Gastrocnemius medialis (tissue), 4 donors: ENCODE measurements around the gene FAM72D. TPM values are rescaled to one million over a fixed set of nuclear protein-coding genes. Genes with fewer than 3 reads are reported as not detected.
"Not testable (repeated sequence)": the region's sequence is repeated elsewhere in the genome, so short reads cannot be mapped to it uniquely, and the experiment has no call there.

ENCODE experiments used
- ATAC-seq, 2 donors: fragments of 150-250 bp; one replicate each; pipeline ENCODE4 v1.9.1; 2016
- DNase-seq, 2 donors: peaks; one replicate each; pipeline ENCODE4 v3.0.0-alpha.2; 2019
- H3K27ac ChIP-seq, 4 donors: fragments of 200-600 bp; sonication (generic); 1 replicate in 1 of 4; 2 replicates in 3 of 4; pipeline ENCODE4 v1.5.1; 2016 to 2018; ENCODE audit warnings: mild to moderate bottlenecking in 2 of 4, moderate library complexity in 1 of 4
- H3K27me3 ChIP-seq, 3 donors: fragments of 200-600 bp; sonication (generic) in 2 of 3; 1 replicate in 1 of 3; 2 replicates in 2 of 3; pipeline versions ENCODE4 v1.5.1 to v1.6.0; 2016 to 2019; ENCODE audit warnings: mild to moderate bottlenecking in 1 of 3, moderate library complexity in 1 of 3
- H3K36me3 ChIP-seq, 2 donors: fragments of 200-600 bp; sonication (generic) in 1 of 2; one replicate each; pipeline ENCODE4 v1.5.1; 2017 to 2018
- H3K4me1 ChIP-seq, 2 donors: fragments of 200-600 bp; sonication (generic) in 1 of 2; one replicate each; pipeline ENCODE4 v1.5.1; 2016 to 2017; ENCODE audit warnings: mild to moderate bottlenecking in 2 of 2
- H3K4me3 ChIP-seq, 4 donors: fragments of 200-600 bp; sonication (generic) in 3 of 4; 1 replicate in 1 of 4; 2 replicates in 3 of 4; pipeline ENCODE4 v1.5.1; 2016 to 2019; ENCODE audit warnings: mild to moderate bottlenecking in 2 of 4
- H3K9me3 ChIP-seq, 3 donors: fragments of 200-600 bp; sonication (generic) in 2 of 3; 1 replicate in 1 of 3; 2 replicates in 2 of 3; pipeline ENCODE4 v1.5.1; 2016 to 2019
- in situ Hi-C, 4 donors: fragments of 200-750 bp; cut with MboI; loops; one replicate each; pipeline versions ENCODE4 v1.15.0 to v1.8.0; 2017; ENCODE audit warnings: low sequenced_read_pairs in 4 of 4
- intact Hi-C: fragments of 100-400 bp; cut with DNase I; formaldehyde crosslinking; loops from one replicate; pipeline ENCODE4 v1.15.1; 2023; ENCODE audit warnings: low total_unique reads
- total RNA-seq, 4 donors: library from RNA; depleted of rRNA; stranded (reverse); fragments of >200 nt; gene quantifications; one replicate each; pipeline versions ENCODE4 v1.1.0 to v1.2.3, GENCODE V29; 2016

FAM72D gene
- total RNA-seq, 4 donors from 2014 or later: not detected

GRCh38 chr1:145127144-145127543 lies 31.4 kb downstream of the FAM72D start:
- in situ Hi-C loops, H3K27me3 ChIP-seq, H3K4me1 ChIP-seq, ATAC-seq, intact Hi-C loops, H3K27ac ChIP-seq, DNase-seq, H3K36me3 ChIP-seq, H3K4me3 ChIP-seq, H3K9me3 ChIP-seq: not testable (repeated sequence)

GRCh38 chr1:145128697-145129469 lies 33.1 kb downstream of the FAM72D start:
- H3K9me3 ChIP-seq, H3K27me3 ChIP-seq, H3K4me1 ChIP-seq, H3K27ac ChIP-seq, in situ Hi-C loops, H3K4me3 ChIP-seq, intact Hi-C loops, H3K36me3 ChIP-seq: not testable (repeated sequence)
- peak in 1 of 2 donors; percentile 10 for DNase-seq
- peak; percentile 39 to 51 for ATAC-seq

- H3K27ac ChIP-seq, H3K36me3 ChIP-seq, intact Hi-C loops, H3K4me1 ChIP-seq, in situ Hi-C loops, ATAC-seq, H3K9me3 ChIP-seq, H3K4me3 ChIP-seq, DNase-seq, H3K27me3 ChIP-seq: not testable (repeated sequence)
These were observed 38.7 kb downstream of the FAM72D start for GRCh38 chr1:145134476-145134875.

GRCh38 chr1:145140549-145140948 lies 44.8 kb downstream of the FAM72D start:
- DNase-seq, intact Hi-C loops, H3K4me3 ChIP-seq: not testable (repeated sequence)

GRCh38 chr1:145144264-145144913 lies 48.6 kb downstream of the FAM72D start:
- H3K27me3 ChIP-seq, H3K27ac ChIP-seq, H3K9me3 ChIP-seq, H3K4me3 ChIP-seq, H3K36me3 ChIP-seq, ATAC-seq, intact Hi-C loops, in situ Hi-C loops, DNase-seq, H3K4me1 ChIP-seq: not testable (repeated sequence)

More at GRCh38 chr1:145140549-145140948, 44.8 kb downstream of the FAM72D start:
- H3K36me3 ChIP-seq, in situ Hi-C loops, H3K27ac ChIP-seq, H3K4me1 ChIP-seq, H3K9me3 ChIP-seq, ATAC-seq, H3K27me3 ChIP-seq: not testable (repeated sequence)

GRCh38 chr1:145146308-145146707 lies 50.5 kb downstream of the FAM72D start:
- intact Hi-C loops, H3K4me3 ChIP-seq, H3K27me3 ChIP-seq, H3K36me3 ChIP-seq, in situ Hi-C loops, H3K9me3 ChIP-seq, H3K27ac ChIP-seq, DNase-seq, H3K4me1 ChIP-seq, ATAC-seq: not testable (repeated sequence)

GRCh38 chr1:145147172-145147571 lies 51.4 kb downstream of the FAM72D start:
- DNase-seq, H3K36me3 ChIP-seq, H3K4me3 ChIP-seq, intact Hi-C loops, in situ Hi-C loops, ATAC-seq, H3K27me3 ChIP-seq, H3K27ac ChIP-seq, H3K4me1 ChIP-seq, H3K9me3 ChIP-seq: not testable (repeated sequence)

- H3K27me3 ChIP-seq, H3K36me3 ChIP-seq, DNase-seq, in situ Hi-C loops, H3K4me1 ChIP-seq, H3K4me3 ChIP-seq, H3K9me3 ChIP-seq, intact Hi-C loops, ATAC-seq, H3K27ac ChIP-seq: not testable (repeated sequence)
These were observed 59.6 kb downstream of the FAM72D start for GRCh38 chr1:145155421-145155820.

- in situ Hi-C loops, ATAC-seq, H3K36me3 ChIP-seq: not testable (repeated sequence)
These were observed 60.1 kb downstream of the FAM72D start for GRCh38 chr1:145155873-145156272.

GRCh38 chr1:145156891-145157610 lies 61.3 kb downstream of the FAM72D start:
- H3K9me3 ChIP-seq, H3K27ac ChIP-seq, intact Hi-C loops, DNase-seq, H3K4me3 ChIP-seq, H3K4me1 ChIP-seq, H3K27me3 ChIP-seq, H3K36me3 ChIP-seq, ATAC-seq, in situ Hi-C loops: not testable (repeated sequence)

More at GRCh38 chr1:145155873-145156272, 60.1 kb downstream of the FAM72D start:
- H3K9me3 ChIP-seq, DNase-seq, H3K4me1 ChIP-seq, H3K4me3 ChIP-seq, intact Hi-C loops, H3K27me3 ChIP-seq, H3K27ac ChIP-seq: not testable (repeated sequence)

GRCh38 chr1:145157715-145158114 lies 61.9 kb downstream of the FAM72D start:
- H3K4me3 ChIP-seq, H3K27ac ChIP-seq, H3K9me3 ChIP-seq, in situ Hi-C loops, intact Hi-C loops, ATAC-seq, H3K27me3 ChIP-seq, H3K4me1 ChIP-seq, DNase-seq, H3K36me3 ChIP-seq: not testable (repeated sequence)
